GM18508 (cell line): ENCODE measurements around the gene PCBP1.
A peak's percentile ranks its signal among the peaks of the same experiment; 100 is the strongest.
"Not testable (repeated sequence)": the region's sequence is repeated elsewhere in the genome, so short reads cannot be mapped to it uniquely, and the experiment has no call there.

Source experiments
- ATAC-seq: cut with Tn5 transposase; IDR thresholded peaks from one replicate; pipeline ENCODE4 v1.9.1; 2021; ENCODE audit warnings: moderate number of reproducible peaks; ENCODE audit not compliant: insufficient read depth, unreplicated experiment

PCBP1 gene

GRCh38 chr2:70086838-70087701 is at the start of gene PCBP1:
PCBP1 (plus strand) TSS chr2:70087477; CDS start chr2:70087744, 267 bp downstream.
- ATAC-seq: no peak

GRCh38 chr2:70039366-70039765 is 47.9 kb upstream of the PCBP1 start:
- ATAC-seq: no peak

- no peak for ATAC-seq
These were observed 45.6 kb upstream of the PCBP1 start for GRCh38 chr2:70041663-70042062.

- ATAC-seq: no peak
These were observed 45.0 kb upstream of the PCBP1 start for GRCh38 chr2:70042246-70042645.

- no peak for ATAC-seq
These were observed 43.9 kb upstream of the PCBP1 start for GRCh38 chr2:70043252-70043875.

GRCh38 chr2:70044290-70045040 is 42.8 kb upstream of the PCBP1 start:
- ATAC-seq: no peak

GRCh38 chr2:70045405-70045804 is 41.9 kb upstream of the PCBP1 start:
- no peak for ATAC-seq

- no peak for ATAC-seq
These were observed 41.3 kb upstream of the PCBP1 start for GRCh38 chr2:70045932-70046331.

GRCh38 chr2:70046534-70046933 is 40.7 kb upstream of the PCBP1 start:
- no peak for ATAC-seq

- no peak for ATAC-seq
These were observed 39.8 kb upstream of the PCBP1 start for GRCh38 chr2:70047451-70047850.

GRCh38 chr2:70049255-70049654 is 38.0 kb upstream of the PCBP1 start:
- ATAC-seq: no peak

GRCh38 chr2:70050631-70051425 is 36.4 kb upstream of the PCBP1 start:
- ATAC-seq: no peak

- ATAC-seq: not testable (repeated sequence)
These were observed 32.0 kb upstream of the PCBP1 start for GRCh38 chr2:70055259-70055658.

- no peak for ATAC-seq
These were observed 26.0 kb upstream of the PCBP1 start for GRCh38 chr2:70061317-70061716.

- no peak for ATAC-seq
These were observed 25.0 kb upstream of the PCBP1 start for GRCh38 chr2:70062270-70062669.

- no peak for ATAC-seq
These were observed 19.2 kb upstream of the PCBP1 start for GRCh38 chr2:70068119-70068518.

GRCh38 chr2:70069049-70069448 is 18.2 kb upstream of the PCBP1 start:
- peak; percentile 49 for ATAC-seq

GRCh38 chr2:70070542-70071268 is 16.6 kb upstream of the PCBP1 start:
- ATAC-seq: peak; percentile 50

GRCh38 chr2:70073493-70073892 is 13.8 kb upstream of the PCBP1 start:
- ATAC-seq: no peak

GRCh38 chr2:70078384-70078783 is 8.9 kb upstream of the PCBP1 start:
- ATAC-seq: no peak
